ENCODE measurements around the gene SNX2.

GRCh38 chr5:122815218-122815767 lies 40.4 kb downstream of the SNX2 start:
- TF ChIP-seq, protein P1, sequence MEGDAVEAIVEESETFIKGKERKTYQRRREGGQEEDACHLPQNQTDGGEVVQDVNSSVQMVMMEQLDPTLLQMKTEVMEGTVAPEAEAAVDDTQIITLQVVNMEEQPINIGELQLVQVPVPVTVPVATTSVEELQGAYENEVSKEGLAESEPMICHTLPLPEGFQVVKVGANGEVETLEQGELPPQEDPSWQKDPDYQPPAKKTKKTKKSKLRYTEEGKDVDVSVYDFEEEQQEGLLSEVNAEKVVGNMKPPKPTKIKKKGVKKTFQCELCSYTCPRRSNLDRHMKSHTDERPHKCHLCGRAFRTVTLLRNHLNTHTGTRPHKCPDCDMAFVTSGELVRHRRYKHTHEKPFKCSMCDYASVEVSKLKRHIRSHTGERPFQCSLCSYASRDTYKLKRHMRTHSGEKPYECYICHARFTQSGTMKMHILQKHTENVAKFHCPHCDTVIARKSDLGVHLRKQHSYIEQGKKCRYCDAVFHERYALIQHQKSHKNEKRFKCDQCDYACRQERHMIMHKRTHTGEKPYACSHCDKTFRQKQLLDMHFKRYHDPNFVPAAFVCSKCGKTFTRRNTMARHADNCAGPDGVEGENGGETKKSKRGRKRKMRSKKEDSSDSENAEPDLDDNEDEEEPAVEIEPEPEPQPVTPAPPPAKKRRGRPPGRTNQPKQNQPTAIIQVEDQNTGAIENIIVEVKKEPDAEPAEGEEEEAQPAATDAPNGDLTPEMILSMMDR (IDR thresholded peaks at IDR 0.05), result no peak
- no peak for TF ChIP-seq POLR2A (IDR thresholded peaks at IDR 0.05)
